Epithelial cell of prostate (primary cell): ENCODE data around the gene HSD17B12.

Experiments used
- DNase-seq: peaks from one replicate; pipeline ENCODE4 v3.0.0-alpha.2; 2011; ENCODE audit warnings: low read depth, low spot score
- H3K27ac ChIP-seq: fragments of 450-650 bp; 2 replicates; pipeline ENCODE4 v1.5.1; 2017; ENCODE audit warnings: mild to moderate bottlenecking

HSD17B12 gene

GRCh38 chr11:43903078-43903477 is 222.5 kb downstream of the HSD17B12 start:
- DNase-seq, result no peak

GRCh38 chr11:43903969-43904368 is 223.4 kb downstream of the HSD17B12 start:
- no peak for DNase-seq
- H3K27ac ChIP-seq, result peak overlapping the region; percentile 64

More at GRCh38 chr11:43903078-43903477, 222.5 kb downstream of the HSD17B12 start:
- H3K27ac ChIP-seq, result no peak overlapping the region

DNA sequence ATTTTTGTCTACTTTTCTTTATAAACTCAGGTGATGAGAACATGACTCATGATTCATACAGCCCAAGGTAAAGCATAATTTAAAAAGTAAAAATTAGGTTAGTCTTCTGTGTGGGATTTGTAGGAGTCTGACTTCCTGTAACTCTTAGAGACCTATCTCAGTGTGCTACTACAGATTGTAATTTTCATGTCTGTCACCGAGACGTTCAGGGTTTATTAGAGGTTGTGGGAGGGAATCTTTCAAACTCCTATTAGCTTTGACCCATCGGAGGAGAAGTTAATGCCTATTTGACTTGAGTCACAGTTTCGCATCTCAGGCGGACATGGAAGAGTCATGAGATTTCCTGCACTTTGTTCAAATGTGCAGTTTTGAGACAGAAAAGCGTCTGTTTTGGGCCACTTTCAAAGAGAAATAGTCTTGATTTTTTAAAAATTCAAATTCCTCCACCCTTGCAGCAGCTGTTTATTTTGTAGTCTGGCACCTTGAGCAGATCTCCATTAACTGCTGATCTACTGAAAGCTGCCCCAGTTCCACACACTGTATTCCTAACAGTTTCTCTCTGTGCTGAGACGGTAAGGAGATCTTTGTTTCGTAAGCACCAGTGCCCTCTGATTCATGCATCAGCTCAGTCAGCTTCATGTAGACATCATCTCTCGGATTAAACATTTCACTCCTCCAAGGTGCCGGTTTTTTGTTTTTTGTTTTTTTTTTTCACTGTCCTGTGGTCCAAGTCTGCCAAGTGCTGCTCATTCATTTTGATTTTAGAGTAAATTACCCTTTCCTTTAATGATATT is 224.4 kb downstream of the HSD17B12 start:
- DNase-seq, result peak; percentile 45
- H3K27ac ChIP-seq, result peak overlapping the region; percentile 64

DNA sequence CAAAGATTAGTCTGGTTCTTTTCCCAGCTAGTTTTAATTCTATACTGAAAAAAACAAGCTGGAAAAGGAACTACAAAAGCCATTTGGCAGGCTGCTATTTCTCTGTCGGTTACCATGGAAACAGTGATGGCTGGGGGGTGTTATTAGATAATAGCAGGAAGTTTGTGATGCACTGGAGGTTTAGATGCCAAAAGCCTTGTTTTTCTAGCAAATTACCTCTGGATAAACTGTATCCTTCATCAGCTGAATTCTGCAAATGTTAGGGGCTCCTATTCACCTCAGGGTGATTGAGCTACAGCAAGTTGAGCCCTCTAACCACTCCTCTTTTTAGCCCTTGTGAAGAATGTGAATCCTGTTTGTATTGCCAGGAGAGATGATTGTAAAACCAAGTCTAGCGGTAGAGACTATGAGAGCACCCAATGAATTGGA is 225.3 kb downstream of the HSD17B12 start:
- no peak for DNase-seq

More for the DNA sequence above, 225.3 kb downstream of the HSD17B12 start:
- H3K27ac ChIP-seq, result peak overlapping the region; percentile 64
